ENCODE measurements around the gene RAP1GAP. TPM values are rescaled to one million over a fixed set of nuclear protein-coding genes. Genes with fewer than 3 reads are reported as not detected.

RAP1GAP gene
- total and polyA plus RNA-seq, 9 of the 15 experiments (the other 6 are each of a cell fraction or from before 2014, with no cell fraction given) = 0.29 to 30.2 (median 19.2) TPM

DNA sequence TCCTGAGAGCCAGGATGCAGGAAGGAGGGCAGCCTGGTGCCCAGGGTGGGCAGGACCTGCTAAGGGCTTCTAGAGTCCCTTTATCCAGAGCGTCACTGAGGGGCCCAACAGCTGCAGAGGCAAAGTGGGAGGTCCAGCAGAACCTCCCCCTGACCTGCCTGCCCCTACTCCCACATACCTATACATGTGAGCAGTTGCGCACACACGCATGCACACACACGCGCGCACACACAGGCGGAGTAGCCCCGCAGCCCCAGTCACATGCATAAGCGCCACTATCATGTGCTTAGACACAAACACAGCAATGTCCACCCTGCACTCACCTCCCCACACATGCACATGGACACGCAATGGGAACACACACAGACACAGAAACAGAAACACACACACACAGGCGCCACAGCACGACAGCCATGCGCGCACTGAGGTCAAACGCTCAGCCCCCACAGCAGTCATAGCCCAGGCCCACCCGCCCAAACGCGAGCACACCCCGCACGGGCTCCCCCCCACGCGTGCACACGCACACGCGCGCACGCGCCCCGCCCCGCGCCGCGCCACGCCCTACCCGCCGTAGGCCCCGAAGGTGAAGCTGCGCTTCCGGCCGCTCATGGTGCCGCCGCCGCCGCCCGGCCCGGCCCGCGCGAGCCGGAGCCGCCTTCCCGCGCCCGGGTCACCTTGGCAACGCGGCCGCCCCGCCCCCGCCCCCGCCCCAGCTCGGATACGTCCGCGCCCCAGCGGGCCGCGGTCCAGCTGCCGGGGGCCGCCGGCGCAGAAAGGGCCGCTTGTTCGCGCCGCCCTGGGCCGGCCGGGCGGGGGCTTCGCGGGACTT lies 17.7 kb downstream of the RAP1GAP start (continued):
- peak; percentile 62; the same call in 1 of the 2 replicates for TF ChIP-seq NKRF (IDR thresholded peaks at IDR 0.05; ENCODE audit: borderline replicate concordance)
- no peak for TF ChIP-seq ZNF780A (CRISPR knock-in tag; IDR thresholded peaks at IDR 0.05)
- TF ChIP-seq CBFB (CRISPR knock-in tag; IDR thresholded peaks at IDR 0.05) = peak; percentile 64; the same call in 1 of the 2 replicates
- no peak for TF ChIP-seq XRCC4 (IDR thresholded peaks at IDR 0.05; ENCODE audit: extremely low read depth, insufficient read depth, insufficient read length)
- no peak for TF ChIP-seq ZNF121 (CRISPR knock-in tag; conservative IDR thresholded peaks at IDR 0.05)
- 0 out of 2 replicates have a peak, but pooled peaks have one; percentile 19 for TF ChIP-seq E2F3 (CRISPR knock-in tag; IDR thresholded peaks at IDR 0.05)
- TF ChIP-seq CXXC5 (CRISPR knock-in tag; IDR thresholded peaks at IDR 0.05) = peak; percentile 89
- TF ChIP-seq ZNF766 (CRISPR knock-in tag; conservative IDR thresholded peaks at IDR 0.05) = no peak
- TF ChIP-seq CREM (IDR thresholded peaks at IDR 0.05; ENCODE audit: low read depth) = 0 out of 2 replicates have a peak, but pooled peaks have one; percentile 36
- no peak for TF ChIP-seq TARDBP (IDR thresholded peaks at IDR 0.05)
- TF ChIP-seq TFAP4 (CRISPR knock-in tag; IDR thresholded peaks at IDR 0.05; ENCODE audit: borderline replicate concordance) = peak; percentile 54; the same call in 1 of the 2 replicates
- TF ChIP-seq ZFX (CRISPR knock-in tag; IDR thresholded peaks at IDR 0.05) = peak; percentile 34; the same call in 1 of the 2 replicates
- TF ChIP-seq, protein P1, sequence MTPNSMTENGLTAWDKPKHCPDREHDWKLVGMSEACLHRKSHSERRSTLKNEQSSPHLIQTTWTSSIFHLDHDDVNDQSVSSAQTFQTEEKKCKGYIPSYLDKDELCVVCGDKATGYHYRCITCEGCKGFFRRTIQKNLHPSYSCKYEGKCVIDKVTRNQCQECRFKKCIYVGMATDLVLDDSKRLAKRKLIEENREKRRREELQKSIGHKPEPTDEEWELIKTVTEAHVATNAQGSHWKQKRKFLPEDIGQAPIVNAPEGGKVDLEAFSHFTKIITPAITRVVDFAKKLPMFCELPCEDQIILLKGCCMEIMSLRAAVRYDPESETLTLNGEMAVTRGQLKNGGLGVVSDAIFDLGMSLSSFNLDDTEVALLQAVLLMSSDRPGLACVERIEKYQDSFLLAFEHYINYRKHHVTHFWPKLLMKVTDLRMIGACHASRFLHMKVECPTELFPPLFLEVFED (CRISPR knock-in tag; conservative IDR thresholded peaks at IDR 0.05) = 0 out of 2 replicates have a peak, but pooled peaks have one; percentile 41
- TF ChIP-seq, protein P2, sequence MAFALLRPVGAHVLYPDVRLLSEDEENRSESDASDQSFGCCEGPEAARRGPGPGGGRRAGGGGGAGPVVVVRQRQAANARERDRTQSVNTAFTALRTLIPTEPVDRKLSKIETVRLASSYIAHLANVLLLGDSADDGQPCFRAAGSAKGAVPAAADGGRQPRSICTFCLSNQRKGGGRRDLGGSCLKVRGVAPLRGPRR (CRISPR knock-in tag; IDR thresholded peaks at IDR 0.05) = 0 out of 2 replicates have a peak, but pooled peaks have one; percentile 15
- peak; percentile 54; the same call in 1 of the 2 replicates for TF ChIP-seq OTX1 (CRISPR knock-in tag; IDR thresholded peaks at IDR 0.05)
- TF ChIP-seq RB1 (IDR thresholded peaks at IDR 0.05; ENCODE audit: low read depth) = peak; percentile 91
- peak in 1 of 3 experiments; percentile 36; a peak in 1 of 6 replicates for TF ChIP-seq ZBTB11 (CRISPR knock-in tag; IDR thresholded peaks at IDR 0.05)
- peak; percentile 42; the same call in 1 of the 2 replicates for TF ChIP-seq BCOR (IDR thresholded peaks at IDR 0.05)
- TF ChIP-seq SMARCA5 (IDR thresholded peaks at IDR 0.05) = 0 out of 2 replicates have a peak, but pooled peaks have one; percentile 52

Data from K562 (cell line).